Mesothelial cell of epicardium (in vitro differentiated cells): ENCODE results near the gene TTC28. TPM values are rescaled to one million over a fixed set of nuclear protein-coding genes. Genes with fewer than 3 reads are reported as not detected.
A peak's percentile ranks its signal among the peaks of the same experiment; 100 is the strongest.

ENCODE experiments used
- DNase-seq, 2 experiments: peaks; one replicate each; pipeline ENCODE4 v3.0.0; 2021; ENCODE audit warnings: low spot score in 2 of 2; ENCODE audit not compliant: unreplicated experiment in 2 of 2
- H3K27ac Mint-ChIP-seq: 2 replicates; pipeline ENCODE4 v1.8.0; 2021; ENCODE audit warnings: mixed read lengths
- H3K27me3 Mint-ChIP-seq: 2 replicates; pipeline ENCODE4 v1.8.0; 2021; ENCODE audit warnings: low read depth, mixed read lengths
- H3K36me3 Mint-ChIP-seq: 2 replicates; pipeline ENCODE4 v1.8.0; 2021; ENCODE audit warnings: mixed read lengths
- H3K4me1 Mint-ChIP-seq: 2 replicates; pipeline ENCODE4 v1.8.0; 2021; ENCODE audit warnings: mixed read lengths
- H3K4me3 Mint-ChIP-seq: 2 replicates; pipeline ENCODE4 v1.8.0; 2021; ENCODE audit warnings: mild to moderate bottlenecking, moderate library complexity, mixed read lengths
- H3K9me3 Mint-ChIP-seq: 2 replicates; pipeline ENCODE4 v1.8.0; 2021; ENCODE audit warnings: mixed read lengths
- total RNA-seq: library from RNA; stranded (reverse); gene quantifications from 3 replicates; pipeline ENCODE4 v1.2.1, GENCODE V29; 2021
- TF ChIP-seq, protein P1 (sequence below): fragments of 200-600 bp; sonication (generic); IDR thresholded peaks from one replicate; pipeline ENCODE4 v1.5.0; 2021; ENCODE audit warnings: antibody characterized with exemption; ENCODE audit not compliant: unreplicated experiment

TTC28 gene
- total RNA-seq, 1 donor from 2014 or later: 95.9 TPM

DNA sequence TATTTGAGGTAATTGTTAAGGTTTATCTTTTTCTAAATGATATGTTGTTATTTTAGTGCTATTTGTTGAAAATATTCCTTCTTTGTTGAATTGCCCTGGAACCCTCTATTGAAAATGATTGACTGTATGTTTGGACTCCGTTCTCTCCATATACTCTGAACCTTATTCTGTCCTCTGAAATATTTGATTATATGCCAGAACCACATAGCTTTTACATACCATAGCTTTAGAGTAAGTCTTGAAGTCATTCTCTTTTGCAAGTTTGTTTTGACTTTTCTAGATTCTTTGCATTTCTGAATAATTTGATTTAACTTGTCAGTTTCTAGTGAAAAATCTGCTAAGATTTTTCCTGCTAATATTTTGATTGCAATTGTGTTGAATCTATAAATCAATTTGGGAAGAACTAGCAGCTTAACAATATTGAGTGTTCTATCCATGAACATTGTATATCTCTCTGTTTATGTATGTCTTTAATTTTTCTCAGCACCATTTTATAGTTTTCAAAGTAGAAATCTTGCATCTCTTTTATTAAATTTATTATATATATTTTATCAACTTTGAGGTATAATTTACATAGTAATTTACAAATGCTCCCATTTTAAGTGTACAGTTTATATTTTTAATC is 708.9 kb downstream of the TTC28 start:
- no peaks in the 10 kb centered on the region for H3K27me3 Mint-ChIP-seq
- H3K27ac Mint-ChIP-seq: no peak overlapping the region
- peaks cover 13% of the 10 kb centered on the region for H3K4me1 Mint-ChIP-seq
- TF ChIP-seq, protein P1, sequence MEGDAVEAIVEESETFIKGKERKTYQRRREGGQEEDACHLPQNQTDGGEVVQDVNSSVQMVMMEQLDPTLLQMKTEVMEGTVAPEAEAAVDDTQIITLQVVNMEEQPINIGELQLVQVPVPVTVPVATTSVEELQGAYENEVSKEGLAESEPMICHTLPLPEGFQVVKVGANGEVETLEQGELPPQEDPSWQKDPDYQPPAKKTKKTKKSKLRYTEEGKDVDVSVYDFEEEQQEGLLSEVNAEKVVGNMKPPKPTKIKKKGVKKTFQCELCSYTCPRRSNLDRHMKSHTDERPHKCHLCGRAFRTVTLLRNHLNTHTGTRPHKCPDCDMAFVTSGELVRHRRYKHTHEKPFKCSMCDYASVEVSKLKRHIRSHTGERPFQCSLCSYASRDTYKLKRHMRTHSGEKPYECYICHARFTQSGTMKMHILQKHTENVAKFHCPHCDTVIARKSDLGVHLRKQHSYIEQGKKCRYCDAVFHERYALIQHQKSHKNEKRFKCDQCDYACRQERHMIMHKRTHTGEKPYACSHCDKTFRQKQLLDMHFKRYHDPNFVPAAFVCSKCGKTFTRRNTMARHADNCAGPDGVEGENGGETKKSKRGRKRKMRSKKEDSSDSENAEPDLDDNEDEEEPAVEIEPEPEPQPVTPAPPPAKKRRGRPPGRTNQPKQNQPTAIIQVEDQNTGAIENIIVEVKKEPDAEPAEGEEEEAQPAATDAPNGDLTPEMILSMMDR: no peak
- H3K36me3 Mint-ChIP-seq: peaks cover 40% of the 10 kb centered on the region
- H3K9me3 Mint-ChIP-seq: peaks cover 23% of the 10 kb centered on the region
- no peak for DNase-seq
- no peak overlapping the region for H3K4me3 Mint-ChIP-seq

DNA sequence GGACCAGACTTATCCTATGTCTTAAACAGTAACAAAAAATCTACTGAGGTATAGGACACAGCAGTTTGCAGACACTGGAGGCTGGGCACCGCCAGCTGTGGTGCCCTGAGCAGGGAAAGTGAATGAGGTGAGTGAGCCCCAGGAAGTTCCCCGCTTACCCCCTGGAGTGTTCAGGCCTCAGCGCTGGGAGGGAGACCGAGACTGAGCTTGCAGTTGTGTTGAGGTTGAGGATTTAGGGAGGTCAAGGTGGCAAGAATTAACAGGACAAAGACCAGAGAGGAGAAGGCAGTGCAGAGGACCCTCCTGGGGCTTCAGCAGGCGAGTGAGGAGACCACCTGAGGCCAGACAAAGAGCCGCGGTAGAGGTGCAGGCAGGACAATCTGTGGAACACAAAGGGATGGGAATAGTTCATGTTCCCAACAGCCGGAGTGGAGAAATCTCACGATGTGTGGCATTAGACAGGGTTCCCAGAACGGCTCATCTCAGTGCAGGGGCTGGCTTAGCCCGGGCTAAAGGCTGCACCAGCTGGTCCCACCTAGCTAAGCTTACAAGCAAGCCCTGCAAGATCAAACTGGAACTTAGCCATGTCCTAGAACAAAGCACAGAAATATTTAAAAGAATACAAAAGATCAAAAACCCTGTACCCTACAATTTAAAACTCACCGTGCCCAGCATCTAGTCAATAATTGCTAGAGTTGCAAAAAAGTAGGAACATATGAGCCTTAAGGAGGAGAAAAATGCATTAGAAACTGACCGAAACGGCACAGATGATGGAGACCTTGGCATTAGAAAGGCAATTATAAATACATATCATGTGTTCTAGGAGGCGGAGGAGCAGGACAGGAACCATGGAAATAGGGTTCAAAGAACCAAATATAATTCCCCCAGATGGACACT is 713.2 kb downstream of the TTC28 start:
- TF ChIP-seq, protein P1: no peak
- Mint-ChIP-seq H3K27ac (no peak overlapping the region), H3K9me3 (peaks cover 18% of the 10 kb centered on the region), H3K4me1 (peaks cover 2% of the 10 kb centered on the region), H3K27me3 (no peaks in the 10 kb centered on the region), H3K4me3 (no peak overlapping the region), H3K36me3 (peaks cover 35% of the 10 kb centered on the region)
- no peak for DNase-seq

DNA sequence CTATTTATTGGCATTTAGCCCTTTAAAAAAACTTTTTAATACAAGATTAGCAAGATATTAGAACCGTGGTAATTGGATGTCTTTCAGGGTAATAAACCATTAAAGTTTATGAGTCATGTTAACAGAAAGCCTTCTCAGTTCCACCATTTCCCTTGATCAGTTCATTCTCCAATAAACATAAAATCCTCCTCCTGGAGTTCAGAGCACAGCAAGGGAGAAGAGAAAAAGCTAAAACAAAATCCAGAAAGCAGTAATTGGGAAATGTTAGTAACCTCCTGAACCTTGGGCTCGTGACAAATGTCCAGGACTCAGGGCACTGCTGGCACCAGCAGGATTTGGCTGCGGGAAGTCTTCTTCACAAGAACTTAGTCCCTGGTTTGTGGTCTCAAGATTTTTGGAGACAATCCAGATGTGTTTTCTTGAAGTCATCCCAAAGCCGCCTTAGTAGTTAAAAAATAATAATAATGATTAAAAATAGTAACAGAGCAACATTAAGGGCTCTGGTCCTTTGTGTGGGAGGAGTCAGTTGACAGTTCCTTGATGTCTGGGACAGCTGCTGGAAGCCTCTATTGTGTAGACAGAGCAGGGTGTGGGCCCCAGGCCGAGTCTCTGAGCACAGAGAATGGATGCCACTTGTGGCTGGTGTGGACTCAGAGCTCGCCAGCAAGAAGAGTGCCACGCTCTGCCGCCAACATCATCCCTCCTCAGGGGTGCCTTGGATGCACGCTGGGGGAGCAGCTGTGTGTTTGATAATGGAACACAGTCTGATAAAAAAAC is 717.2 kb downstream of the TTC28 start:
- TF ChIP-seq, protein P1: no peak
- Mint-ChIP-seq H3K27ac (peak overlapping the region; percentile 73), H3K4me1 (peaks cover 5% of the 10 kb centered on the region), H3K4me3 (no peak overlapping the region), H3K36me3 (peaks cover 23% of the 10 kb centered on the region), H3K27me3 (no peaks in the 10 kb centered on the region), H3K9me3 (peaks cover 3% of the 10 kb centered on the region)
- no peak for DNase-seq

DNA sequence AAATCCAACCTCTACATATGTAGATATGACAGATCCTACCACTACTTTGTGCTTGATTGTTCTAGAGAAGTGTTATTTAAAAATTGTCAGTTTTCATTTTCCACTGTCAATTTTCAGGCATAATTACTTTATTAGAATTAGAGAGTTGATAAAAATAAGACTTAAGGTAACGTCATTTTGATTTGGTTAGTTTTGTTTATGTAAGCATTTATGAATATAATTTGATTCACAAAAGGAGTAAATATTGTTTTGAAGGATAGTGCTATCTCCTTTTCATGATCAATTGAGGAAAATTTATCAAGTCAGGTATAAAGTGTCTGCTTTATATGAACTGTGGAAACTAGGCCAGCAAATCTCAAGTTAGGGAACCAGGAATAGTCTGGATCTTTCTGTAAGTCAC is 718.0 kb downstream of the TTC28 start:
- Mint-ChIP-seq H3K4me3 (no peak overlapping the region), H3K27me3 (no peaks in the 10 kb centered on the region), H3K9me3 (peaks cover 4% of the 10 kb centered on the region), H3K27ac (no peak overlapping the region), H3K4me1 (peaks cover 5% of the 10 kb centered on the region), H3K36me3 (peaks cover 24% of the 10 kb centered on the region)
- TF ChIP-seq, protein P1: no peak
- DNase-seq: no peak

DNA sequence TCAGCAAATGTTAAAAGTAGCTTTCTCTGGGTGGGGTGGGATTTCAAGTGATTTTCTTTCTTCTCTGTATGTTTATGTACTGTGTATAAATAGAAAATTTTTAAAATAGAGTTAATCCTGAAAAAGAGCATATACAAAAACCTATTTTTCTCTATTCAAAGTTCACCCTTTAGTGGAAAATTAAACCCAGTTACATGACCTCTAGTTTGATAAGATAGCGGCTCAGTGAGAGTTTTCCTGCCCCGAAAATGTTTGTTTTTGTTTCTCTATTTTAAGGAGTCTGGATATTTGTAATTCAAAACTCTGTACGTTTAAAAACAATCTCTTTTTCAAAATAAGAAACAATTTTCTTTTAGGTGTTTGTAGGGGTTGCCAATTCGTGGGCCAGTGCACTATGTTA is 718.5 kb downstream of the TTC28 start:
- H3K27ac Mint-ChIP-seq: no peak overlapping the region
- peaks cover 5% of the 10 kb centered on the region for H3K4me1 Mint-ChIP-seq
- H3K4me3 Mint-ChIP-seq: no peak overlapping the region
- DNase-seq: no peak
- H3K9me3 Mint-ChIP-seq: peaks cover 4% of the 10 kb centered on the region
- H3K36me3 Mint-ChIP-seq: peaks cover 24% of the 10 kb centered on the region
- no peaks in the 10 kb centered on the region for H3K27me3 Mint-ChIP-seq
- TF ChIP-seq, protein P1: no peak
